ENCODE results near the gene ULK1. TPM values are rescaled to one million over a fixed set of nuclear protein-coding genes. Genes with fewer than 3 reads are reported as not detected.

The ULK1 gene
- total RNA-seq, 1 experiment from 2014 or later: 67.8 TPM

DNA sequence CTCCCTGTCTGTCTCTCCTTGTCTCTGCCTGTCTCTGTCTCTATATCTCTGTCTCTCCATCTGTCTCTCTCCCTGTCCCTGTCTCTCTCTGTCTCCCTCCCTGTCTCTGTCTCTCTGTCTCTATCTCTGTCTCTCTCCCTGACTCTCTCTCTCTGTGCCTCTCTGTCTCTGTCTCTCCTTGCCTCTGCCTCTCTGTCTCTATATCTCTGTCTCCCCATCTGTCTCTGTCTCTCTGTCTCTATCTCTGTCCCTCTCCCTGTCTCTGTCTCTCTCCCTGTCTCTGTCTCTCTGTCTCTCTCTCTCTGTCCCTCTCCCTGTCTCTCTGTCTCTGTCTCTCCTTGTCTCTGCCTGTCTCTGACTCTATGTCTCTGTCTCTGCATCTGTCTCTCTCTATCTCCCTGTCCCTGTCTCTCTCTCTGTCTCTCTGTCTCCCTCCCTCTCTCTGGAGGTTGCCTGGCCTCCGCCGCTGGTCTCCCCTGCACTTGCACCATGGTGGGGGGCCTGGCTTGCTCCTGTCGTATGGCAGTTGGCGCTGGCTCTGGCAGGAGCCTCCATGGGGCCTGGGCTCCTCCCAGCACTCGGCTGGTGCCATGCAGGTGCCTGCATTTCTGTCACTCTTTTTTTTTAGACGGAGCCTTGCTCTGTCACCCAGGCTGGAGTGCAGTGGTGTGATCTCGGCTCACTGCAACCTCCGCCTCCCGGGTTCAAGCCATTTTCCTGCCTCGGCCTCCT is 37.9 kb upstream of the ULK1 start:
- peaks cover 27% of the 10 kb centered on the region for H3K4me1 Mint-ChIP-seq
- no peaks in the 10 kb centered on the region for H3K36me3 Mint-ChIP-seq
- POLR2A ChIA-PET: no interaction called here
- H3K4me3 Mint-ChIP-seq: no peak overlapping the region
- H3K27ac Mint-ChIP-seq: no peak overlapping the region; the same call in 1 of the 2 replicates
- DNase-seq (ENCODE audit: low spot score) (no peak), ATAC-seq (no peak)
- TF ChIP-seq TCF7 (CRISPR knock-in tag; IDR thresholded peaks at IDR 0.05; ENCODE audit: low read depth): no peak
- no peak for TF ChIP-seq NR1H2 (CRISPR knock-in tag; IDR thresholded peaks at IDR 0.05)
- TF ChIP-seq, protein P1, sequence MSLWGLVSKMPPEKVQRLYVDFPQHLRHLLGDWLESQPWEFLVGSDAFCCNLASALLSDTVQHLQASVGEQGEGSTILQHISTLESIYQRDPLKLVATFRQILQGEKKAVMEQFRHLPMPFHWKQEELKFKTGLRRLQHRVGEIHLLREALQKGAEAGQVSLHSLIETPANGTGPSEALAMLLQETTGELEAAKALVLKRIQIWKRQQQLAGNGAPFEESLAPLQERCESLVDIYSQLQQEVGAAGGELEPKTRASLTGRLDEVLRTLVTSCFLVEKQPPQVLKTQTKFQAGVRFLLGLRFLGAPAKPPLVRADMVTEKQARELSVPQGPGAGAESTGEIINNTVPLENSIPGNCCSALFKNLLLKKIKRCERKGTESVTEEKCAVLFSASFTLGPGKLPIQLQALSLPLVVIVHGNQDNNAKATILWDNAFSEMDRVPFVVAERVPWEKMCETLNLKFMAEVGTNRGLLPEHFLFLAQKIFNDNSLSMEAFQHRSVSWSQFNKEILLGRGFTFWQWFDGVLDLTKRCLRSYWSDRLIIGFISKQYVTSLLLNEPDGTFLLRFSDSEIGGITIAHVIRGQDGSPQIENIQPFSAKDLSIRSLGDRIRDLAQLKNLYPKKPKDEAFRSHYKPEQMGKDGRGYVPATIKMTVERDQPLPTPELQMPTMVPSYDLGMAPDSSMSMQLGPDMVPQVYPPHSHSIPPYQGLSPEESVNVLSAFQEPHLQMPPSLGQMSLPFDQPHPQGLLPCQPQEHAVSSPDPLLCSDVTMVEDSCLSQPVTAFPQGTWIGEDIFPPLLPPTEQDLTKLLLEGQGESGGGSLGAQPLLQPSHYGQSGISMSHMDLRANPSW (CRISPR knock-in tag; conservative IDR thresholded peaks at IDR 0.05; ENCODE audit: low read depth): no peak
- TF ChIP-seq, protein P2, sequence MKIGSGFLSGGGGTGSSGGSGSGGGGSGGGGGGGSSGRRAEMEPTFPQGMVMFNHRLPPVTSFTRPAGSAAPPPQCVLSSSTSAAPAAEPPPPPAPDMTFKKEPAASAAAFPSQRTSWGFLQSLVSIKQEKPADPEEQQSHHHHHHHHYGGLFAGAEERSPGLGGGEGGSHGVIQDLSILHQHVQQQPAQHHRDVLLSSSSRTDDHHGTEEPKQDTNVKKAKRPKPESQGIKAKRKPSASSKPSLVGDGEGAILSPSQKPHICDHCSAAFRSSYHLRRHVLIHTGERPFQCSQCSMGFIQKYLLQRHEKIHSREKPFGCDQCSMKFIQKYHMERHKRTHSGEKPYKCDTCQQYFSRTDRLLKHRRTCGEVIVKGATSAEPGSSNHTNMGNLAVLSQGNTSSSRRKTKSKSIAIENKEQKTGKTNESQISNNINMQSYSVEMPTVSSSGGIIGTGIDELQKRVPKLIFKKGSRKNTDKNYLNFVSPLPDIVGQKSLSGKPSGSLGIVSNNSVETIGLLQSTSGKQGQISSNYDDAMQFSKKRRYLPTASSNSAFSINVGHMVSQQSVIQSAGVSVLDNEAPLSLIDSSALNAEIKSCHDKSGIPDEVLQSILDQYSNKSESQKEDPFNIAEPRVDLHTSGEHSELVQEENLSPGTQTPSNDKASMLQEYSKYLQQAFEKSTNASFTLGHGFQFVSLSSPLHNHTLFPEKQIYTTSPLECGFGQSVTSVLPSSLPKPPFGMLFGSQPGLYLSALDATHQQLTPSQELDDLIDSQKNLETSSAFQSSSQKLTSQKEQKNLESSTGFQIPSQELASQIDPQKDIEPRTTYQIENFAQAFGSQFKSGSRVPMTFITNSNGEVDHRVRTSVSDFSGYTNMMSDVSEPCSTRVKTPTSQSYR (CRISPR knock-in tag; IDR thresholded peaks at IDR 0.05): no peak
- TF ChIP-seq CREB1 (CRISPR knock-in tag; IDR thresholded peaks at IDR 0.05): no peak
- no peak for TF ChIP-seq ATF1 (CRISPR knock-in tag; IDR thresholded peaks at IDR 0.05)
- TF ChIP-seq ZNF396 (CRISPR knock-in tag; IDR thresholded peaks at IDR 0.05; ENCODE audit: borderline replicate concordance): no peak
- TF ChIP-seq, protein P3, sequence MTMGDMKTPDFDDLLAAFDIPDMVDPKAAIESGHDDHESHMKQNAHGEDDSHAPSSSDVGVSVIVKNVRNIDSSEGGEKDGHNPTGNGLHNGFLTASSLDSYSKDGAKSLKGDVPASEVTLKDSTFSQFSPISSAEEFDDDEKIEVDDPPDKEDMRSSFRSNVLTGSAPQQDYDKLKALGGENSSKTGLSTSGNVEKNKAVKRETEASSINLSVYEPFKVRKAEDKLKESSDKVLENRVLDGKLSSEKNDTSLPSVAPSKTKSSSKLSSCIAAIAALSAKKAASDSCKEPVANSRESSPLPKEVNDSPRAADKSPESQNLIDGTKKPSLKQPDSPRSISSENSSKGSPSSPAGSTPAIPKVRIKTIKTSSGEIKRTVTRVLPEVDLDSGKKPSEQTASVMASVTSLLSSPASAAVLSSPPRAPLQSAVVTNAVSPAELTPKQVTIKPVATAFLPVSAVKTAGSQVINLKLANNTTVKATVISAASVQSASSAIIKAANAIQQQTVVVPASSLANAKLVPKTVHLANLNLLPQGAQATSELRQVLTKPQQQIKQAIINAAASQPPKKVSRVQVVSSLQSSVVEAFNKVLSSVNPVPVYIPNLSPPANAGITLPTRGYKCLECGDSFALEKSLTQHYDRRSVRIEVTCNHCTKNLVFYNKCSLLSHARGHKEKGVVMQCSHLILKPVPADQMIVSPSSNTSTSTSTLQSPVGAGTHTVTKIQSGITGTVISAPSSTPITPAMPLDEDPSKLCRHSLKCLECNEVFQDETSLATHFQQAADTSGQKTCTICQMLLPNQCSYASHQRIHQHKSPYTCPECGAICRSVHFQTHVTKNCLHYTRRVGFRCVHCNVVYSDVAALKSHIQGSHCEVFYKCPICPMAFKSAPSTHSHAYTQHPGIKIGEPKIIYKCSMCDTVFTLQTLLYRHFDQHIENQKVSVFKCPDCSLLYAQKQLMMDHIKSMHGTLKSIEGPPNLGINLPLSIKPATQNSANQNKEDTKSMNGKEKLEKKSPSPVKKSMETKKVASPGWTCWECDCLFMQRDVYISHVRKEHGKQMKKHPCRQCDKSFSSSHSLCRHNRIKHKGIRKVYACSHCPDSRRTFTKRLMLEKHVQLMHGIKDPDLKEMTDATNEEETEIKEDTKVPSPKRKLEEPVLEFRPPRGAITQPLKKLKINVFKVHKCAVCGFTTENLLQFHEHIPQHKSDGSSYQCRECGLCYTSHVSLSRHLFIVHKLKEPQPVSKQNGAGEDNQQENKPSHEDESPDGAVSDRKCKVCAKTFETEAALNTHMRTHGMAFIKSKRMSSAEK (CRISPR knock-in tag; IDR thresholded peaks at IDR 0.05; ENCODE audit: borderline replicate concordance): no peak
- TF ChIP-seq, protein P4, sequence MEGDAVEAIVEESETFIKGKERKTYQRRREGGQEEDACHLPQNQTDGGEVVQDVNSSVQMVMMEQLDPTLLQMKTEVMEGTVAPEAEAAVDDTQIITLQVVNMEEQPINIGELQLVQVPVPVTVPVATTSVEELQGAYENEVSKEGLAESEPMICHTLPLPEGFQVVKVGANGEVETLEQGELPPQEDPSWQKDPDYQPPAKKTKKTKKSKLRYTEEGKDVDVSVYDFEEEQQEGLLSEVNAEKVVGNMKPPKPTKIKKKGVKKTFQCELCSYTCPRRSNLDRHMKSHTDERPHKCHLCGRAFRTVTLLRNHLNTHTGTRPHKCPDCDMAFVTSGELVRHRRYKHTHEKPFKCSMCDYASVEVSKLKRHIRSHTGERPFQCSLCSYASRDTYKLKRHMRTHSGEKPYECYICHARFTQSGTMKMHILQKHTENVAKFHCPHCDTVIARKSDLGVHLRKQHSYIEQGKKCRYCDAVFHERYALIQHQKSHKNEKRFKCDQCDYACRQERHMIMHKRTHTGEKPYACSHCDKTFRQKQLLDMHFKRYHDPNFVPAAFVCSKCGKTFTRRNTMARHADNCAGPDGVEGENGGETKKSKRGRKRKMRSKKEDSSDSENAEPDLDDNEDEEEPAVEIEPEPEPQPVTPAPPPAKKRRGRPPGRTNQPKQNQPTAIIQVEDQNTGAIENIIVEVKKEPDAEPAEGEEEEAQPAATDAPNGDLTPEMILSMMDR (IDR thresholded peaks at IDR 0.05): no peak
- TF ChIP-seq, protein P5, sequence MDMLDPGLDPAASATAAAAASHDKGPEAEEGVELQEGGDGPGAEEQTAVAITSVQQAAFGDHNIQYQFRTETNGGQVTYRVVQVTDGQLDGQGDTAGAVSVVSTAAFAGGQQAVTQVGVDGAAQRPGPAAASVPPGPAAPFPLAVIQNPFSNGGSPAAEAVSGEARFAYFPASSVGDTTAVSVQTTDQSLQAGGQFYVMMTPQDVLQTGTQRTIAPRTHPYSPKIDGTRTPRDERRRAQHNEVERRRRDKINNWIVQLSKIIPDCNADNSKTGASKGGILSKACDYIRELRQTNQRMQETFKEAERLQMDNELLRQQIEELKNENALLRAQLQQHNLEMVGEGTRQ (CRISPR knock-in tag; IDR thresholded peaks at IDR 0.05): no peak
- TF ChIP-seq, protein P6, sequence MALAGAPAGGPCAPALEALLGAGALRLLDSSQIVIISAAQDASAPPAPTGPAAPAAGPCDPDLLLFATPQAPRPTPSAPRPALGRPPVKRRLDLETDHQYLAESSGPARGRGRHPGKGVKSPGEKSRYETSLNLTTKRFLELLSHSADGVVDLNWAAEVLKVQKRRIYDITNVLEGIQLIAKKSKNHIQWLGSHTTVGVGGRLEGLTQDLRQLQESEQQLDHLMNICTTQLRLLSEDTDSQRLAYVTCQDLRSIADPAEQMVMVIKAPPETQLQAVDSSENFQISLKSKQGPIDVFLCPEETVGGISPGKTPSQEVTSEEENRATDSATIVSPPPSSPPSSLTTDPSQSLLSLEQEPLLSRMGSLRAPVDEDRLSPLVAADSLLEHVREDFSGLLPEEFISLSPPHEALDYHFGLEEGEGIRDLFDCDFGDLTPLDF (CRISPR knock-in tag; IDR thresholded peaks at IDR 0.05): no peak
- peaks cover 17% of the 10 kb centered on the region for H3K27me3 Mint-ChIP-seq (ENCODE audit: low read depth)
- no peaks in the 10 kb centered on the region for H3K9me3 Mint-ChIP-seq
- CTCF ChIA-PET: no interaction called here
